IMR-90 (cell line): ENCODE results near the gene GPAM. TPM values are rescaled to one million over a fixed set of nuclear protein-coding genes. Genes with fewer than 3 reads are reported as not detected.

ENCODE experiments used
- ATAC-seq: fragments of 200-7000 bp; cut with Tn5 transposase; 2 replicates; pipeline ENCODE4 v1.9.1; 2020; ENCODE audit warnings: low read depth, mild to moderate bottlenecking, moderate library complexity
- BruUV-seq: library from RNA; stranded (reverse); fragments of 400-500 nt; replicated peaks from 2 replicates; lab custom pipeline; 2021; lab: Mats Ljungman, UMichigan
- CTCF ChIA-PET: fragments of 300-600 bp; formaldehyde crosslinking; extraction: SDS; loops from one replicate; lab custom pipeline; 2021; ENCODE audit warnings: antibody characterized with exemption; lab: Yijun Ruan, JAX
- POLR2A ChIA-PET: fragments of 300-600 bp; sonication (Branson Sonifier 250); formaldehyde crosslinking; loops from one replicate; lab custom pipeline; 2022; ENCODE audit warnings: antibody characterized with exemption; ENCODE audit not compliant: unreplicated experiment; lab: Charles Lee
- DNase-seq: peaks from one replicate; pipeline ENCODE4 v3.0.0; 2013
- H2AFZ ChIP-seq: replicated peaks from 2 replicates; pipeline ENCODE3; 2013; ENCODE audit warnings: low read length, mild to moderate bottlenecking; ENCODE audit not compliant: poor library complexity
- H2AK5ac ChIP-seq: 2 replicates; pipeline ENCODE4 v1.6.1; 2013; ENCODE audit warnings: low read depth, low read length, inconsistent platforms
- H2AK9ac ChIP-seq: replicated peaks from 2 replicates; pipeline ENCODE3; 2013; ENCODE audit warnings: mild to moderate bottlenecking, low read depth, low read length, moderate library complexity; ENCODE audit not compliant: poor library complexity
- H2BK120ac ChIP-seq: 2 replicates; pipeline ENCODE4 v1.6.1; 2013; ENCODE audit warnings: low read depth, low read length, inconsistent platforms
- H2BK15ac ChIP-seq: 3 replicates; pipeline ENCODE4 v1.6.1; 2013; ENCODE audit warnings: low read depth, low read length, inconsistent platforms
- H2BK20ac ChIP-seq: 2 replicates; pipeline ENCODE4 v1.6.1; 2013; ENCODE audit warnings: low read depth, mild to moderate bottlenecking, inconsistent platforms, low read length, moderate library complexity
- H2BK5ac ChIP-seq: 2 replicates; pipeline ENCODE4 v1.6.1; 2013; ENCODE audit warnings: mild to moderate bottlenecking, low read depth, low read length, inconsistent platforms; ENCODE audit not compliant: poor library complexity, severe bottlenecking
- H3K14ac ChIP-seq: replicated peaks from 2 replicates; pipeline ENCODE4 v1.6.1; 2013; ENCODE audit warnings: low read depth, low read length, inconsistent platforms
- H3K18ac ChIP-seq: 2 replicates; pipeline ENCODE4 v1.6.1; 2013; ENCODE audit warnings: low read depth, low read length, control low read depth
- H3K23ac ChIP-seq: 2 replicates; pipeline ENCODE4 v1.6.1; 2013; ENCODE audit warnings: low read depth, low read length, inconsistent platforms
- H3K27ac ChIP-seq: 2 replicates; pipeline ENCODE4 v1.5.1; 2013; ENCODE audit warnings: mild to moderate bottlenecking, control low read depth, low read length; ENCODE audit not compliant: insufficient read depth
- H3K27me3 ChIP-seq: 2 replicates; pipeline ENCODE4 v1.6.1; 2013; ENCODE audit warnings: low read length; ENCODE audit not compliant: control insufficient read depth, insufficient read depth
- H3K36me3 ChIP-seq: 2 replicates; pipeline ENCODE4 v1.6.1; 2013; ENCODE audit warnings: low read length, mixed read lengths; ENCODE audit not compliant: control insufficient read depth, insufficient read depth
- H3K4ac ChIP-seq: 2 replicates; pipeline ENCODE4 v1.6.1; 2013; ENCODE audit warnings: low read depth, low read length, inconsistent platforms
- H3K4me1 ChIP-seq: 2 replicates; pipeline ENCODE4 v1.6.1; 2013; ENCODE audit warnings: low read length, mixed read lengths; ENCODE audit not compliant: control insufficient read depth, insufficient read depth
- H3K4me2 ChIP-seq: 2 replicates; pipeline ENCODE4 v1.6.1; 2013; ENCODE audit warnings: low read depth, mild to moderate bottlenecking, control low read depth, low read length, moderate library complexity
- H3K4me3 ChIP-seq: 2 replicates; pipeline ENCODE4 v1.5.1; 2013; ENCODE audit warnings: low read depth, mild to moderate bottlenecking, control low read depth, low read length, moderate library complexity; ENCODE audit not compliant: insufficient read depth
- H3K56ac ChIP-seq: 2 replicates; pipeline ENCODE4 v1.6.1; 2013; ENCODE audit warnings: low read length, inconsistent platforms; ENCODE audit not compliant: insufficient read depth; ENCODE audit errors: extremely low read depth
- H3K79me1 ChIP-seq, 2 experiments: 2 replicates each; pipeline ENCODE4 v1.6.1; 2013; ENCODE audit warnings: low read length in 2 of 2, inconsistent platforms in 1 of 2, low read depth in 1 of 2
- H3K9ac ChIP-seq: 2 replicates; pipeline ENCODE4 v1.6.1; 2013; ENCODE audit warnings: low read depth, low read length, control low read depth
- H3K9me1 ChIP-seq: 2 replicates; pipeline ENCODE4 v1.6.1; 2013; ENCODE audit warnings: low read length, inconsistent platforms; ENCODE audit not compliant: insufficient read depth
- H3K9me3 ChIP-seq: 2 replicates; pipeline ENCODE4 v1.6.1; 2013; ENCODE audit warnings: low read length; ENCODE audit not compliant: control insufficient read depth, insufficient read depth
- H4K20me1 ChIP-seq: 2 replicates; pipeline ENCODE4 v1.6.1; 2013; ENCODE audit warnings: low read length, inconsistent platforms; ENCODE audit not compliant: insufficient read depth
- H4K5ac ChIP-seq: 2 replicates; pipeline ENCODE4 v1.6.1; 2013; ENCODE audit warnings: mild to moderate bottlenecking, low read depth, low read length, control low read depth
- H4K8ac ChIP-seq, 2 experiments: 2 replicates each; pipeline ENCODE4 v1.6.1; 2013; ENCODE audit warnings: low read depth in 2 of 2, low read length in 2 of 2, control low read depth in 1 of 2, inconsistent platforms in 1 of 2
- H4K91ac ChIP-seq: 2 replicates; pipeline ENCODE4 v1.6.1; 2013; ENCODE audit warnings: low read depth, low read length, inconsistent platforms; ENCODE audit not compliant: insufficient read depth
- BHLHE40 ChIP-seq: fragments of 150-350 bp; IDR thresholded peaks from 2 replicates; pipeline ENCODE4 v1.6.1; 2016; ENCODE audit warnings: mild to moderate bottlenecking, low read depth, low read length
- CEBPB ChIP-seq: IDR thresholded peaks from 2 replicates; pipeline ENCODE4 v1.6.1; 2012; ENCODE audit warnings: low read depth, low read length, improper control_type of control experiment
- CHD1 ChIP-seq: IDR thresholded peaks from 2 replicates; pipeline ENCODE4 v1.6.1; 2012; ENCODE audit warnings: low read depth, low read length, improper control_type of control experiment
- FOS ChIP-seq: fragments of 150-350 bp; IDR thresholded peaks from 2 replicates; pipeline ENCODE4 v1.6.1; 2016; ENCODE audit warnings: low read depth, low read length
- MAFK ChIP-seq: IDR thresholded peaks from 2 replicates; pipeline ENCODE4 v1.6.1; 2012; ENCODE audit warnings: low read depth, low read length, improper control_type of control experiment
- MAZ ChIP-seq: IDR thresholded peaks from 2 replicates; pipeline ENCODE4 v1.6.1; 2012; ENCODE audit warnings: low read depth, mild to moderate bottlenecking, low read length, improper control_type of control experiment, moderate library complexity, borderline replicate concordance
- MXI1 ChIP-seq: IDR thresholded peaks from 2 replicates; pipeline ENCODE4 v1.6.1; 2012; ENCODE audit warnings: low read depth, mild to moderate bottlenecking, low read length, moderate library complexity, borderline replicate concordance
- NFE2L2 ChIP-seq: fragments of 150-350 bp; IDR thresholded peaks from 2 replicates; pipeline ENCODE4 v1.6.1; 2016; ENCODE audit warnings: low read depth, mild to moderate bottlenecking, low read length
- RAD21 ChIP-seq: IDR thresholded peaks from 2 replicates; pipeline ENCODE4 v1.6.1; 2012; ENCODE audit warnings: low read length, improper control_type of control experiment
- RCOR1 ChIP-seq: IDR thresholded peaks from 2 replicates; pipeline ENCODE4 v1.6.1; 2012; ENCODE audit warnings: mild to moderate bottlenecking, low read length, improper control_type of control experiment; ENCODE audit not compliant: insufficient replicate concordance
- RFX5 ChIP-seq: IDR thresholded peaks from 2 replicates; pipeline ENCODE4 v1.8.0; 2012; ENCODE audit warnings: low read depth, mild to moderate bottlenecking, low read length, moderate library complexity
- SMC3 ChIP-seq: fragments of 150-350 bp; IDR thresholded peaks from 2 replicates; pipeline ENCODE4 v1.6.1; 2016; ENCODE audit warnings: low read depth, mild to moderate bottlenecking, antibody characterized with exemption, low read length, moderate library complexity
- USF2 ChIP-seq: fragments of 150-350 bp; IDR thresholded peaks from 2 replicates; pipeline ENCODE4 v1.6.1; 2017; ENCODE audit warnings: mild to moderate bottlenecking, antibody characterized with exemption, low read length, low read depth
- WGBS, 2 experiments: methylation state at CpG; one replicate each; pipeline versions ENCODE4 v1.1.5 to v1.1.7; 2013; ENCODE audit warnings: missing lambda C conversion rate in 2 of 2; ENCODE audit not compliant: insufficient read length in 1 of 2; ENCODE audit errors: extremely low coverage in 2 of 2; 5-methylcytosine and 5-hydroxymethylcytosine counted together
- dilution Hi-C: fragments of 300-500 bp; cut with HindIII; formaldehyde crosslinking; loops from one replicate; pipeline ENCODE4 v1.14.3; 2018; ENCODE audit warnings: low sequenced_read_pairs; ENCODE audit not compliant: unreplicated experiment
- in situ Hi-C: fragments of 300-500 bp; cut with MboI; formaldehyde crosslinking; loops from 3 replicates; pipeline ENCODE4 v1.14.3; 2019; ENCODE audit warnings: low sequenced_read_pairs, inconsistent platforms, mixed read lengths
- intact Hi-C: fragments of 100-400 bp; cut with micrococcal nuclease; formaldehyde crosslinking; loops from 2 replicates; pipeline ENCODE4 v1.10.0; 2022
- polyA plus RNA-seq, 3 experiments: library from polyadenylated mRNA; depleted of rRNA; stranded (reverse); fragments of >200 nt; gene quantifications; 2 replicates each; pipeline ENCODE4 v1.2.3, GENCODE V29; 2012; ENCODE audit warnings: low replicate concordance in 1 of 3
- total RNA-seq: library from RNA; depleted of rRNA; stranded (reverse); fragments of >200 nt; gene quantifications from 2 replicates; pipeline ENCODE4 v1.2.3, GENCODE V29; 2012
- TF ChIP-seq, protein P1 (sequence below): fragments of 150-350 bp; IDR thresholded peaks from 2 replicates; pipeline ENCODE4 v1.6.1; 2016; ENCODE audit warnings: low read depth, mild to moderate bottlenecking, low read length, moderate library complexity, borderline replicate concordance
- TF ChIP-seq, protein P2 (sequence below): conservative IDR thresholded peaks from 2 replicates; pipeline ENCODE4 v1.5.1; 2012; ENCODE audit warnings: mild to moderate bottlenecking, low read depth, low read length, improper control_type of control experiment

Gene GPAM
- total and polyA plus RNA-seq, 2 of the 4 experiments (the other 2 are of a cell fraction), result 3.5 to 11.5 TPM

- H3K4ac ChIP-seq, result no peak overlapping the region
- no peak overlapping the region for H3K27ac ChIP-seq
- dilution Hi-C loops, result no loop called here
- H2AK5ac ChIP-seq, result no peak overlapping the region
- no peak overlapping the region for H3K4me3 ChIP-seq
- no peaks in the 10 kb centered on the region; the same call in 1 of the 2 replicates for H3K27me3 ChIP-seq
- in situ Hi-C loops, result loop anchor here (25.0 kb wide), 1 partner anchor 1831 kb away; the partner anchor contains the start of gene SMNDC1
- ChIA-PET POLR2A (no interaction called here), CTCF (no interaction called here)
- no peak overlapping the region for H2BK5ac ChIP-seq
- H2BK120ac ChIP-seq, result no peak overlapping the region
- H3K4me1 ChIP-seq, result no peaks in the 10 kb centered on the region
- no peak overlapping the region for H3K4me2 ChIP-seq
- H3K18ac ChIP-seq, result no peak overlapping the region
- H3K56ac ChIP-seq, result no peak overlapping the region
- H2BK20ac ChIP-seq, result no peak overlapping the region
- H2BK15ac ChIP-seq, result no peak overlapping the region
- H3K36me3 ChIP-seq, result no peaks in the 10 kb centered on the region; the same call in 1 of the 2 replicates
- no peaks in the 10 kb centered on the region for H3K9me3 ChIP-seq
- no CpG with 5 or more reads among the region's 4 CpGs for WGBS, 2 experiments
- no peak for DNase-seq
- H3K9me1 ChIP-seq, result no peaks in the 10 kb centered on the region
- TF ChIP-seq RAD21, result no peak
- no peak for TF ChIP-seq SMC3
- TF ChIP-seq, protein P1, sequence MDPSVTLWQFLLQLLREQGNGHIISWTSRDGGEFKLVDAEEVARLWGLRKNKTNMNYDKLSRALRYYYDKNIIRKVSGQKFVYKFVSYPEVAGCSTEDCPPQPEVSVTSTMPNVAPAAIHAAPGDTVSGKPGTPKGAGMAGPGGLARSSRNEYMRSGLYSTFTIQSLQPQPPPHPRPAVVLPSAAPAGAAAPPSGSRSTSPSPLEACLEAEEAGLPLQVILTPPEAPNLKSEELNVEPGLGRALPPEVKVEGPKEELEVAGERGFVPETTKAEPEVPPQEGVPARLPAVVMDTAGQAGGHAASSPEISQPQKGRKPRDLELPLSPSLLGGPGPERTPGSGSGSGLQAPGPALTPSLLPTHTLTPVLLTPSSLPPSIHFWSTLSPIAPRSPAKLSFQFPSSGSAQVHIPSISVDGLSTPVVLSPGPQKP, result no peak
- no peak for TF ChIP-seq FOS
- TF ChIP-seq, protein P2, sequence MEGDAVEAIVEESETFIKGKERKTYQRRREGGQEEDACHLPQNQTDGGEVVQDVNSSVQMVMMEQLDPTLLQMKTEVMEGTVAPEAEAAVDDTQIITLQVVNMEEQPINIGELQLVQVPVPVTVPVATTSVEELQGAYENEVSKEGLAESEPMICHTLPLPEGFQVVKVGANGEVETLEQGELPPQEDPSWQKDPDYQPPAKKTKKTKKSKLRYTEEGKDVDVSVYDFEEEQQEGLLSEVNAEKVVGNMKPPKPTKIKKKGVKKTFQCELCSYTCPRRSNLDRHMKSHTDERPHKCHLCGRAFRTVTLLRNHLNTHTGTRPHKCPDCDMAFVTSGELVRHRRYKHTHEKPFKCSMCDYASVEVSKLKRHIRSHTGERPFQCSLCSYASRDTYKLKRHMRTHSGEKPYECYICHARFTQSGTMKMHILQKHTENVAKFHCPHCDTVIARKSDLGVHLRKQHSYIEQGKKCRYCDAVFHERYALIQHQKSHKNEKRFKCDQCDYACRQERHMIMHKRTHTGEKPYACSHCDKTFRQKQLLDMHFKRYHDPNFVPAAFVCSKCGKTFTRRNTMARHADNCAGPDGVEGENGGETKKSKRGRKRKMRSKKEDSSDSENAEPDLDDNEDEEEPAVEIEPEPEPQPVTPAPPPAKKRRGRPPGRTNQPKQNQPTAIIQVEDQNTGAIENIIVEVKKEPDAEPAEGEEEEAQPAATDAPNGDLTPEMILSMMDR, result no peak
- TF ChIP-seq NFE2L2, result no peak
- TF ChIP-seq MAZ, result no peak
- no peak for TF ChIP-seq MAFK
- TF ChIP-seq CHD1, result no peak
- TF ChIP-seq RCOR1, result no peak
- no peak for TF ChIP-seq RFX5
- TF ChIP-seq USF2, result no peak
- no peak for TF ChIP-seq CEBPB
- no peak for TF ChIP-seq BHLHE40
- no peak for TF ChIP-seq MXI1
- H4K5ac ChIP-seq, result no peak overlapping the region
- ATAC-seq, result no peak
- no peak overlapping the region for H3K9ac ChIP-seq
- no peak overlapping the region for H4K8ac ChIP-seq
- no peak overlapping the region for H4K91ac ChIP-seq
- no peaks in the 10 kb centered on the region for H4K20me1 ChIP-seq
- H3K23ac ChIP-seq, result no peak overlapping the region
- H3K14ac ChIP-seq, result no peak overlapping the region
- intact Hi-C loops, result no loop called here
- no peak overlapping the region for H2AFZ ChIP-seq
- BruUV-seq, result no TSS peak
- no peaks in the 10 kb centered on the region for H3K79me1 ChIP-seq
- H2AK9ac ChIP-seq, result no peak overlapping the region
These were observed 40.1 kb downstream of the GPAM start for GRCh38 chr10:112143420-112143819.
